Endometrial microvascular endothelial cells (primary cell): ENCODE results near the gene ADGRG1. TPM values are rescaled to one million over a fixed set of nuclear protein-coding genes. Genes with fewer than 3 reads are reported as not detected.

Experiments
- in situ Hi-C: cut with HindIII; loops from 2 replicates; pipeline ENCODE4 v1.10.0; 2017; ENCODE audit warnings: low sequenced_read_pairs, low pct_unique_long_range_greater_than_20kb; ENCODE audit errors: inconsistent ontology term
- total RNA-seq: library from RNA; depleted of rRNA; stranded (reverse); fragments of >200 nt; gene quantifications from one replicate; pipeline ENCODE4 v1.2.3, GENCODE V29; 2015; ENCODE audit errors: inconsistent ontology term

The ADGRG1 gene
- total RNA-seq, 1 donor from 2014 or later, result 242 TPM

- in situ Hi-C loops, result no loop called here
Observed at GRCh38 chr16:57675741-57676551, 47.5 kb downstream of the ADGRG1 start.

GRCh38 chr16:57676553-57677085 lies 48.2 kb downstream of the ADGRG1 start:
- in situ Hi-C loops, result no loop called here

- in situ Hi-C loops, result no loop called here
Observed at GRCh38 chr16:57677622-57678369, 49.4 kb downstream of the ADGRG1 start.

- in situ Hi-C loops, result no loop called here
Observed at GRCh38 chr16:57679016-57679415, 50.6 kb downstream of the ADGRG1 start.

- in situ Hi-C loops, result no loop called here
Observed at GRCh38 chr16:57679767-57680482, 51.5 kb downstream of the ADGRG1 start.

- in situ Hi-C loops, result no loop called here
Observed at GRCh38 chr16:57680842-57681375, 52.5 kb downstream of the ADGRG1 start.

- in situ Hi-C loops, result no loop called here
Observed at GRCh38 chr16:57681950-57682728, 53.7 kb downstream of the ADGRG1 start.

- in situ Hi-C loops, result no loop called here
Observed at GRCh38 chr16:57682809-57683635, 54.6 kb downstream of the ADGRG1 start.

- in situ Hi-C loops, result no loop called here
Observed at GRCh38 chr16:57683636-57684545, 55.5 kb downstream of the ADGRG1 start.

- in situ Hi-C loops, result no loop called here
Observed at GRCh38 chr16:57684626-57685358, 56.4 kb downstream of the ADGRG1 start.

- in situ Hi-C loops, result no loop called here
Observed at GRCh38 chr16:57685633-57686032, 57.2 kb downstream of the ADGRG1 start.

GRCh38 chr16:57686577-57686976 lies 58.1 kb downstream of the ADGRG1 start:
- in situ Hi-C loops, result no loop called here

- in situ Hi-C loops, result no loop called here
Observed at GRCh38 chr16:57687363-57687929, 59.0 kb downstream of the ADGRG1 start.

- in situ Hi-C loops, result no loop called here
Observed at GRCh38 chr16:57688487-57688986, 60.1 kb downstream of the ADGRG1 start.

- in situ Hi-C loops, result no loop called here
Observed at GRCh38 chr16:57688987-57689761, 60.7 kb downstream of the ADGRG1 start.
